SK-N-SH (cell line): ENCODE measurements around the gene SH2B3.

Experiments
- ELF1 ChIP-seq: IDR thresholded peaks from 2 replicates; pipeline ENCODE4 v1.4.0; 2012
- EZH2phosphoT487 ChIP-seq: fragments of 200-600 bp; sonication (generic); IDR thresholded peaks from 2 replicates; pipeline ENCODE4 v1.6.1; 2017; ENCODE audit warnings: low read depth, mixed run types, mild to moderate bottlenecking, antibody characterized with exemption, moderate library complexity, borderline replicate concordance
- FOXM1 ChIP-seq: IDR thresholded peaks from 2 replicates; pipeline ENCODE4 v1.4.0; 2012; ENCODE audit warnings: low read depth, mild to moderate bottlenecking
- JUND ChIP-seq: IDR thresholded peaks from 2 replicates; pipeline ENCODE4 v1.4.0; 2012
- POLR2AphosphoS5 ChIP-seq: IDR thresholded peaks from 2 replicates; pipeline ENCODE4 v1.6.1; 2012; ENCODE audit warnings: low read depth, low read length
- RAD21 ChIP-seq: IDR thresholded peaks from 2 replicates; pipeline ENCODE4 v1.6.1; 2012; ENCODE audit warnings: mild to moderate bottlenecking, low read length
- TF ChIP-seq, protein P1 (sequence below): fragments of 200-600 bp; sonication (generic); IDR thresholded peaks from 2 replicates; pipeline ENCODE4 v1.6.1; 2017; ENCODE audit warnings: antibody characterized with exemption, mild to moderate bottlenecking, moderate library complexity
- TF ChIP-seq, protein P2 (sequence below): IDR thresholded peaks from 2 replicates; pipeline ENCODE4 v1.4.0; 2012; ENCODE audit warnings: low read depth
- TF ChIP-seq, protein P3 (sequence below): fragments of 150-350 bp; IDR thresholded peaks from 2 replicates; pipeline ENCODE4 v1.6.1; 2016; ENCODE audit warnings: mild to moderate bottlenecking, low read depth, low read length
- TF ChIP-seq, protein P4 (sequence below): IDR thresholded peaks from 2 replicates; pipeline ENCODE4; 2012
- TF ChIP-seq, protein P5 (sequence below): IDR thresholded peaks from 2 replicates; pipeline ENCODE4 v1.6.1; 2012; ENCODE audit warnings: mild to moderate bottlenecking, low read depth, low read length, moderate library complexity

DNA sequence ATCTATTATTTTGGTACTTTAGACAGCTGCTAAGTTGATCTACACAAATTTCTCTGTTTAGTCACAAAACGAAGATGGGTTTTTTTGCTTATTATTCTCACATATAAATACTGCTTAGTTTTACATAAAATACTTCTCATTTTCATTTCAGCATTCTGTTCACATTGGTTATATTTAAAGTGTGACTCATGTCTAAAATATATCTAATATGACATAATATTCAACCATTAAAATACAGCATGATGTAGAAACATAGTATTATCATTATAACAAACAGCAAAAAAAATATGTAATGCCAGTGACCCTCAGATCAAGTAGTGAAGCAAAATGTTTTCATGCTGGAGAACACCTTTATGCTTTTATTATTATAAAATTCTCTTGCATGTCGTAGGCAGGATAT lies 63.7 kb downstream of the SH2B3 start:
- TF ChIP-seq, protein P1, sequence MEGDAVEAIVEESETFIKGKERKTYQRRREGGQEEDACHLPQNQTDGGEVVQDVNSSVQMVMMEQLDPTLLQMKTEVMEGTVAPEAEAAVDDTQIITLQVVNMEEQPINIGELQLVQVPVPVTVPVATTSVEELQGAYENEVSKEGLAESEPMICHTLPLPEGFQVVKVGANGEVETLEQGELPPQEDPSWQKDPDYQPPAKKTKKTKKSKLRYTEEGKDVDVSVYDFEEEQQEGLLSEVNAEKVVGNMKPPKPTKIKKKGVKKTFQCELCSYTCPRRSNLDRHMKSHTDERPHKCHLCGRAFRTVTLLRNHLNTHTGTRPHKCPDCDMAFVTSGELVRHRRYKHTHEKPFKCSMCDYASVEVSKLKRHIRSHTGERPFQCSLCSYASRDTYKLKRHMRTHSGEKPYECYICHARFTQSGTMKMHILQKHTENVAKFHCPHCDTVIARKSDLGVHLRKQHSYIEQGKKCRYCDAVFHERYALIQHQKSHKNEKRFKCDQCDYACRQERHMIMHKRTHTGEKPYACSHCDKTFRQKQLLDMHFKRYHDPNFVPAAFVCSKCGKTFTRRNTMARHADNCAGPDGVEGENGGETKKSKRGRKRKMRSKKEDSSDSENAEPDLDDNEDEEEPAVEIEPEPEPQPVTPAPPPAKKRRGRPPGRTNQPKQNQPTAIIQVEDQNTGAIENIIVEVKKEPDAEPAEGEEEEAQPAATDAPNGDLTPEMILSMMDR = no peak
- TF ChIP-seq EZH2phosphoT487 (no peak), FOXM1 (no peak), RAD21 (no peak), JUND (no peak), POLR2AphosphoS5 (no peak), ELF1 (no peak)
- TF ChIP-seq, protein P2, sequence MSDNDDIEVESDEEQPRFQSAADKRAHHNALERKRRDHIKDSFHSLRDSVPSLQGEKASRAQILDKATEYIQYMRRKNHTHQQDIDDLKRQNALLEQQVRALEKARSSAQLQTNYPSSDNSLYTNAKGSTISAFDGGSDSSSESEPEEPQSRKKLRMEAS = no peak
- TF ChIP-seq, protein P3, sequence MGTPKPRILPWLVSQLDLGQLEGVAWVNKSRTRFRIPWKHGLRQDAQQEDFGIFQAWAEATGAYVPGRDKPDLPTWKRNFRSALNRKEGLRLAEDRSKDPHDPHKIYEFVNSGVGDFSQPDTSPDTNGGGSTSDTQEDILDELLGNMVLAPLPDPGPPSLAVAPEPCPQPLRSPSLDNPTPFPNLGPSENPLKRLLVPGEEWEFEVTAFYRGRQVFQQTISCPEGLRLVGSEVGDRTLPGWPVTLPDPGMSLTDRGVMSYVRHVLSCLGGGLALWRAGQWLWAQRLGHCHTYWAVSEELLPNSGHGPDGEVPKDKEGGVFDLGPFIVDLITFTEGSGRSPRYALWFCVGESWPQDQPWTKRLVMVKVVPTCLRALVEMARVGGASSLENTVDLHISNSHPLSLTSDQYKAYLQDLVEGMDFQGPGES = no peak
- TF ChIP-seq, protein P4, sequence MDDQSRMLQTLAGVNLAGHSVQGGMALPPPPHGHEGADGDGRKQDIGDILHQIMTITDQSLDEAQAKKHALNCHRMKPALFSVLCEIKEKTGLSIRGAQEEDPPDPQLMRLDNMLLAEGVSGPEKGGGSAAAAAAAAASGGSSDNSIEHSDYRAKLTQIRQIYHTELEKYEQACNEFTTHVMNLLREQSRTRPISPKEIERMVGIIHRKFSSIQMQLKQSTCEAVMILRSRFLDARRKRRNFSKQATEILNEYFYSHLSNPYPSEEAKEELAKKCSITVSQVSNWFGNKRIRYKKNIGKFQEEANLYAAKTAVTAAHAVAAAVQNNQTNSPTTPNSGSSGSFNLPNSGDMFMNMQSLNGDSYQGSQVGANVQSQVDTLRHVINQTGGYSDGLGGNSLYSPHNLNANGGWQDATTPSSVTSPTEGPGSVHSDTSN = no peak
- TF ChIP-seq, protein P5, sequence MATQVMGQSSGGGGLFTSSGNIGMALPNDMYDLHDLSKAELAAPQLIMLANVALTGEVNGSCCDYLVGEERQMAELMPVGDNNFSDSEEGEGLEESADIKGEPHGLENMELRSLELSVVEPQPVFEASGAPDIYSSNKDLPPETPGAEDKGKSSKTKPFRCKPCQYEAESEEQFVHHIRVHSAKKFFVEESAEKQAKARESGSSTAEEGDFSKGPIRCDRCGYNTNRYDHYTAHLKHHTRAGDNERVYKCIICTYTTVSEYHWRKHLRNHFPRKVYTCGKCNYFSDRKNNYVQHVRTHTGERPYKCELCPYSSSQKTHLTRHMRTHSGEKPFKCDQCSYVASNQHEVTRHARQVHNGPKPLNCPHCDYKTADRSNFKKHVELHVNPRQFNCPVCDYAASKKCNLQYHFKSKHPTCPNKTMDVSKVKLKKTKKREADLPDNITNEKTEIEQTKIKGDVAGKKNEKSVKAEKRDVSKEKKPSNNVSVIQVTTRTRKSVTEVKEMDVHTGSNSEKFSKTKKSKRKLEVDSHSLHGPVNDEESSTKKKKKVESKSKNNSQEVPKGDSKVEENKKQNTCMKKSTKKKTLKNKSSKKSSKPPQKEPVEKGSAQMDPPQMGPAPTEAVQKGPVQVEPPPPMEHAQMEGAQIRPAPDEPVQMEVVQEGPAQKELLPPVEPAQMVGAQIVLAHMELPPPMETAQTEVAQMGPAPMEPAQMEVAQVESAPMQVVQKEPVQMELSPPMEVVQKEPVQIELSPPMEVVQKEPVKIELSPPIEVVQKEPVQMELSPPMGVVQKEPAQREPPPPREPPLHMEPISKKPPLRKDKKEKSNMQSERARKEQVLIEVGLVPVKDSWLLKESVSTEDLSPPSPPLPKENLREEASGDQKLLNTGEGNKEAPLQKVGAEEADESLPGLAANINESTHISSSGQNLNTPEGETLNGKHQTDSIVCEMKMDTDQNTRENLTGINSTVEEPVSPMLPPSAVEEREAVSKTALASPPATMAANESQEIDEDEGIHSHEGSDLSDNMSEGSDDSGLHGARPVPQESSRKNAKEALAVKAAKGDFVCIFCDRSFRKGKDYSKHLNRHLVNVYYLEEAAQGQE = no peak
